Stomach (tissue), 9 donors: ENCODE data around the gene ANKRD11. TPM values are rescaled to one million over a fixed set of nuclear protein-coding genes. Genes with fewer than 3 reads are reported as not detected.

ENCODE experiments used
- DNase-seq, 2 donors: peaks; one replicate each; pipeline versions ENCODE4 v3.0.0 to v3.0.0-alpha.2; 2013 to 2019
- H3K27ac ChIP-seq, 5 donors: fragments of 200-600 bp in 4 of 5; sonication (generic) in 4 of 5; one replicate each; pipeline ENCODE4 v1.5.1; 2013 to 2019; ENCODE audit warnings: mild to moderate bottlenecking in 1 of 5, moderate library complexity in 1 of 5
- H3K27me3 ChIP-seq, 3 donors: fragments of 200-600 bp; sonication (generic); one replicate each; pipeline ENCODE4 v1.5.1; 2017 to 2019; ENCODE audit warnings: mixed run types in 1 of 3
- H3K36me3 ChIP-seq, 4 donors: fragments of 200-600 bp; sonication (generic); 1 replicate in 3 of 4; 2 replicates in 1 of 4; pipeline ENCODE4 v1.5.1; 2016 to 2019
- H3K4me1 ChIP-seq, 4 donors: fragments of 200-600 bp; sonication (generic); one replicate each; pipeline ENCODE4 v1.5.1; 2016 to 2019
- H3K4me3 ChIP-seq, 4 donors: fragments of 200-600 bp; sonication (generic) in 3 of 4; one replicate each; pipeline ENCODE4 v1.5.1; 2016 to 2019; ENCODE audit warnings: mild to moderate bottlenecking in 1 of 4
- H3K9me3 ChIP-seq, 4 donors: fragments of 200-600 bp; sonication (generic); one replicate each; pipeline ENCODE4 v1.5.1; 2016 to 2019
- EP300 ChIP-seq: sonication (generic); formaldehyde crosslinking; IDR thresholded peaks from one replicate; pipeline ENCODE4 v1.6.1; 2017; ENCODE audit warnings: antibody characterized with exemption
- POLR2A ChIP-seq, 4 donors: fragments of 450-650 bp; IDR thresholded peaks; one replicate each; pipeline ENCODE4 v1.6.1; 2016; ENCODE audit warnings: antibody characterized with exemption in 4 of 4, control low read depth in 2 of 4, mild to moderate bottlenecking in 1 of 4, moderate library complexity in 1 of 4
- POLR2AphosphoS5 ChIP-seq, 3 donors: sonication (generic); formaldehyde crosslinking; IDR thresholded peaks; one replicate each; pipeline ENCODE4 v1.6.1; 2016; ENCODE audit warnings: antibody characterized with exemption in 3 of 3
- WGBS, 5 donors: extraction: QIAGEN DNeasy Blood & Tissue Kit in 3 of 5; methylation state at CpG; one replicate each; pipeline versions ENCODE4 v1.1.5 to v1.1.7; 2013 to 2018; 5-methylcytosine and 5-hydroxymethylcytosine counted together
- intact Hi-C: fragments of 100-400 bp; cut with DNase I; formaldehyde crosslinking; loops from one replicate; pipeline ENCODE4 v1.15.1; 2023; ENCODE audit warnings: low total_unique reads
- polyA plus RNA-seq, 3 donors: library from polyadenylated mRNA; stranded (reverse); fragments of 200-250 nt; gene quantifications; one replicate each; pipeline ENCODE4 v1.2.3, GENCODE V29; 2013
- total RNA-seq, 5 donors: library from RNA; depleted of rRNA; stranded (reverse); fragments of >200 nt; gene quantifications; one replicate each; pipeline versions ENCODE4 v1.1.0 to v1.2.3, GENCODE V29; 2014 to 2016
- TF ChIP-seq, protein P1 (sequence below), 7 experiments: fragments of 450-650 bp in 4 of 7; fragments of 200-600 bp in 3 of 7; sonication (generic) in 3 of 7; IDR thresholded peaks; one replicate each; pipeline ENCODE4 v1.5.1; 2016 to 2019; ENCODE audit warnings: antibody characterized with exemption in 7 of 7, control low read depth in 2 of 7, mild to moderate bottlenecking in 1 of 7
- donor health status: healthy with polysubstance abuse.
- donor health status: Bipolar disorder and iron deficiency.
- donor health status: healthy.

Gene ANKRD11
- total and polyA plus RNA-seq, 8 donors = 25.4 to 350 (median 88.7) TPM

GRCh38 chr16:89272631-89273030 is 217.7 kb downstream of the ANKRD11 start:
- Histone ChIP-seq H3K4me1 (no peaks in the 10 kb centered on the region), H3K4me3 (no peak overlapping the region), H3K27ac (no peak overlapping the region), H3K27me3 (no peaks in the 10 kb centered on the region), H3K9me3 (no peaks in the 10 kb centered on the region), H3K36me3 (peaks cover 68 to 95% (median 93%) of the 10 kb centered on the region in 4 donors)
- intact Hi-C loops = no loop called here
- no peak for DNase-seq
- TF ChIP-seq, protein P1, sequence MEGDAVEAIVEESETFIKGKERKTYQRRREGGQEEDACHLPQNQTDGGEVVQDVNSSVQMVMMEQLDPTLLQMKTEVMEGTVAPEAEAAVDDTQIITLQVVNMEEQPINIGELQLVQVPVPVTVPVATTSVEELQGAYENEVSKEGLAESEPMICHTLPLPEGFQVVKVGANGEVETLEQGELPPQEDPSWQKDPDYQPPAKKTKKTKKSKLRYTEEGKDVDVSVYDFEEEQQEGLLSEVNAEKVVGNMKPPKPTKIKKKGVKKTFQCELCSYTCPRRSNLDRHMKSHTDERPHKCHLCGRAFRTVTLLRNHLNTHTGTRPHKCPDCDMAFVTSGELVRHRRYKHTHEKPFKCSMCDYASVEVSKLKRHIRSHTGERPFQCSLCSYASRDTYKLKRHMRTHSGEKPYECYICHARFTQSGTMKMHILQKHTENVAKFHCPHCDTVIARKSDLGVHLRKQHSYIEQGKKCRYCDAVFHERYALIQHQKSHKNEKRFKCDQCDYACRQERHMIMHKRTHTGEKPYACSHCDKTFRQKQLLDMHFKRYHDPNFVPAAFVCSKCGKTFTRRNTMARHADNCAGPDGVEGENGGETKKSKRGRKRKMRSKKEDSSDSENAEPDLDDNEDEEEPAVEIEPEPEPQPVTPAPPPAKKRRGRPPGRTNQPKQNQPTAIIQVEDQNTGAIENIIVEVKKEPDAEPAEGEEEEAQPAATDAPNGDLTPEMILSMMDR (IDR thresholded peaks at IDR 0.05) = no peak
- TF ChIP-seq POLR2A (IDR thresholded peaks at IDR 0.05) (no peak), POLR2AphosphoS5 (IDR thresholded peaks at IDR 0.05) (no peak), EP300 (no peak)
- 97 to 98% (median 97%) methylated on average over 6 of the region's 6 CpGs for WGBS, 5 donors

DNA sequence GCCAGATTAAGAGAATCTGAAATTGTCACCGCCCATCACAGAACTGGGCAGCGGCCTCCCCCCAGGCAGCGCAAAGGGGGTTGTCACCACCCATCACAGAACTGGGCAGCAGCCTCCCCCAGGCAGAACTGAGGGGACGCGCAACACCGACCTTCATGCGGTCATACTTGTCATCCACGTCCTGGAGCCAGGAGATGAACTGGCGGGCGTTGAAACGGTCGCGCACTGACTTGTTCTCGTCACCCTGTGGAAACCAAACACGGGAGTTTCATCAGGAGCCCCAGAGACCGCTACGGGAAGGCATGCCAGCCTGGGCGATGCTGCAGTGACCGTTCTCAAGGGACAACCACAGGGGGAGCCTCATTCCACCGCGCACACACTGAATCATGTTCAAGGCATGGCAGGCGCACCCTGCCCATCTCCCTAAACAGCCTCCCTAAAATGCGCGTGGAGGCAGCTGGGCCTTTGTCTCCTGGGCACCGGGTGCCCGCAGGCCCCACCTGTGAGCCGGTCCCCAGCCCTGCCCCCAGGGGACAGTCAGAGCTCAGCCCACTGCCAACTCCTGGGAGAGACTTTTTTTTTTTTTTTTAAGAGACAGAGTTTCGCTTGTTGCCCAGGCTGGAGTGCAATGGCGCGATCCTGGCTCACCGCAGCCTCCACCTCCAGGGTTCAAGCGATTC is 219.6 kb downstream of the ANKRD11 start:
- Histone ChIP-seq H3K4me1 (no peaks in the 10 kb centered on the region), H3K9me3 (no peaks in the 10 kb centered on the region), H3K4me3 (no peak overlapping the region), H3K27ac (no peak overlapping the region), H3K27me3 (no peaks in the 10 kb centered on the region), H3K36me3 (peaks cover 65 to 95% (median 93%) of the 10 kb centered on the region in 4 donors)
- intact Hi-C loops = no loop called here
- TF ChIP-seq EP300 (no peak), POLR2A (IDR thresholded peaks at IDR 0.05) (no peak), POLR2AphosphoS5 (IDR thresholded peaks at IDR 0.05) (no peak)
- TF ChIP-seq, protein P1 (IDR thresholded peaks at IDR 0.05) = no peak
- 95 to 98% (median 96%) methylated on average over 12 to 32 of the region's 32 CpGs for WGBS, 5 donors
- DNase-seq = no peak

DNA sequence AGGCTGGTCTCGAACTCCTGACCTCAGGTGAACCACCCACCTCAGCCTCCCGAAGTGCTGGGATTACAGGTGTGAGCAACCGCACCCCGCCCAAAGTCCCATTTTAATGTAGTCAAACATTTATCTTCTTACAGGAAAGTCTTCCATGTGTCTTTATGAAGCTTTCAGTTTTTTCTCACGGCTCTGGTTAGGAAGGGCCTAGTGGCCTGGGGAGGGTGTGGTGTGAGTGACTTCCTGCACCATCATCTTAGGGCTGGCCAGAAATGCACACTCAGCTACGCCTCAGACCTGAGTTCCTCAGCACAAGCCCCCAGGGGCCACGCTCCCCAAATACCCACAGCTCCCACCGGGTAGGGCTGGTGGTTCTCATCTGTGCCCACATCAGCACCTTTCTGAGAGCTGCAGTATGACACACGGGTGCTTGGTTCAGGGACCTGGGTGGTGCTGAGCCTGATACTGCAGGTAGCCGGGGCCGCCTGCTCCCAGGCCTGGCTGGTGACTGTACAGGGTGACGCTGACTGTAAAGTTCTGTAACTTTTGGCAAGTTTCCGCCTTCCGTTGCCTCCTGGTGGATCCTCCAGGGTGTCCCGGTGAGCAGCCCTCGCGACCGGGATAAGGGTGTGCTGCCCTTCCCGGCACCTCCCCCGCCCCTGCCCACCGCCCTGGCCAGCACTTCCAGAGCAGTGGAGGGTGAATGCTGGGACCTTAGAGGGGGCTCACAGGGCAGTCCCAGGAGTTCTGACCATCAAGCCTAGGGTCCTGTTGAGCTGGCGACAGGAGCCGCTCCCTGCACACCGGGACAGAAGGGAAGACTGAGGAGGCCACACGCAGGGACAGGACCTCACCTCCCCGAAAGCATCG is 220.3 kb downstream of the ANKRD11 start:
- intact Hi-C loops = no loop called here
- Histone ChIP-seq H3K9me3 (no peaks in the 10 kb centered on the region), H3K27ac (no peak overlapping the region), H3K36me3 (peaks cover 58 to 95% (median 93%) of the 10 kb centered on the region in 4 donors), H3K27me3 (no peaks in the 10 kb centered on the region), H3K4me3 (no peak overlapping the region), H3K4me1 (no peaks in the 10 kb centered on the region)
- TF ChIP-seq, protein P1 (IDR thresholded peaks at IDR 0.05) = no peak
- TF ChIP-seq EP300 (no peak), POLR2A (IDR thresholded peaks at IDR 0.05) (no peak), POLR2AphosphoS5 (IDR thresholded peaks at IDR 0.05) (no peak)
- no peak for DNase-seq
- 93 to 97% (median 95%) methylated on average over 13 to 27 of the region's 27 CpGs for WGBS, 5 donors

GRCh38 chr16:89268987-89269735 is 221.2 kb downstream of the ANKRD11 start:
- Histone ChIP-seq H3K9me3 (no peaks in the 10 kb centered on the region), H3K36me3 (peaks cover 49 to 93% (median 91%) of the 10 kb centered on the region in 4 donors), H3K4me1 (no peaks in the 10 kb centered on the region), H3K27ac (peak overlapping the region in 2 of 5 donors; percentile 14 to 34), H3K27me3 (no peaks in the 10 kb centered on the region), H3K4me3 (no peak overlapping the region)
- WGBS, 5 donors = 82 to 90% (median 88%) methylated on average over 14 of the region's 14 CpGs
- TF ChIP-seq, protein P1 (IDR thresholded peaks at IDR 0.05) = no peak
- TF ChIP-seq POLR2AphosphoS5 (IDR thresholded peaks at IDR 0.05) (no peak), EP300 (no peak), POLR2A (IDR thresholded peaks at IDR 0.05) (no peak)
- intact Hi-C loops = no loop called here
- no peak for DNase-seq
